GM18526 (cell line): ENCODE results near the gene SEPTIN8.

ENCODE experiments used
- POLR2A ChIP-seq: IDR thresholded peaks from 3 replicates; pipeline ENCODE4 v1.6.1; 2011; ENCODE audit not compliant: insufficient read length; ENCODE audit errors: extremely low read depth

The SEPTIN8 gene

GRCh38 chr5:132751444-132751843, 25.6 kb downstream of the SEPTIN8 start:
- no peak for TF ChIP-seq POLR2A

- TF ChIP-seq POLR2A: peak; percentile 33
Measured at GRCh38 chr5:132750471-132751230, 26.4 kb downstream of the SEPTIN8 start.

- no peak for TF ChIP-seq POLR2A
Measured at GRCh38 chr5:132749506-132749905, 27.5 kb downstream of the SEPTIN8 start.

GRCh38 chr5:132748522-132749000, 28.5 kb downstream of the SEPTIN8 start:
- TF ChIP-seq POLR2A: no peak

- no peak for TF ChIP-seq POLR2A
Measured at GRCh38 chr5:132747616-132748440, 29.2 kb downstream of the SEPTIN8 start.

GRCh38 chr5:132746954-132747615, 30.0 kb downstream of the SEPTIN8 start, which contains the start of gene CCNI2:
Gene CCNI2, plus strand, starts transcription at chr5:132747426. Its CDS starts 70 bp downstream, at chr5:132747496.
- TF ChIP-seq POLR2A: peak; percentile 58

GRCh38 chr5:132746592-132746953, 30.5 kb downstream of the SEPTIN8 start:
- TF ChIP-seq POLR2A: no peak

GRCh38 chr5:132744659-132745058, 32.4 kb downstream of the SEPTIN8 start:
- TF ChIP-seq POLR2A: no peak

GRCh38 chr5:132742626-132743025, 34.4 kb downstream of the SEPTIN8 start:
- no peak for TF ChIP-seq POLR2A

GRCh38 chr5:132742158-132742557, 34.9 kb downstream of the SEPTIN8 start:
- TF ChIP-seq POLR2A: no peak

GRCh38 chr5:132739232-132739631, 37.8 kb downstream of the SEPTIN8 start:
- no peak for TF ChIP-seq POLR2A

GRCh38 chr5:132737982-132738681, 38.9 kb downstream of the SEPTIN8 start:
- no peak for TF ChIP-seq POLR2A

- peak; percentile 65 for TF ChIP-seq POLR2A
Measured at GRCh38 chr5:132736853-132737833, 39.9 kb downstream of the SEPTIN8 start, which contains the start of gene KIF3A. Gene KIF3A, minus strand, starts transcription at chr5:132737546. Its CDS starts 127 bp downstream, at chr5:132737419.

- TF ChIP-seq POLR2A: no peak
Measured at GRCh38 chr5:132734687-132735086, 42.4 kb downstream of the SEPTIN8 start.
